Fibroblast of lung (primary cell): ENCODE measurements around the gene KCNMA1. TPM values are rescaled to one million over a fixed set of nuclear protein-coding genes. Genes with fewer than 3 reads are reported as not detected.

Experiments used
- DNase-seq, 2 donors: peaks; one replicate each; pipeline versions ENCODE4 v3.0.0 to v3.0.0-alpha.2; 2010; ENCODE audit warnings: low read depth in 2 of 2
- H2AFZ ChIP-seq: 2 replicates; pipeline ENCODE4 v1.5.1; 2012; ENCODE audit warnings: low read length, control low read depth, inconsistent platforms
- H3K27ac ChIP-seq: 2 replicates; pipeline ENCODE4 v1.5.1; 2011; ENCODE audit warnings: low read length, control low read depth; ENCODE audit not compliant: insufficient read depth
- H3K27me3 ChIP-seq: 2 replicates; pipeline ENCODE4 v1.5.1; 2011; ENCODE audit warnings: mild to moderate bottlenecking, low read length; ENCODE audit not compliant: control insufficient read depth, insufficient read depth
- H3K36me3 ChIP-seq: 2 replicates; pipeline ENCODE4 v1.5.1; 2011; ENCODE audit warnings: low read length; ENCODE audit not compliant: control insufficient read depth, insufficient read depth
- H3K4me1 ChIP-seq: 2 replicates; pipeline ENCODE4 v1.5.1; 2011; ENCODE audit warnings: low read length; ENCODE audit not compliant: control insufficient read depth, insufficient read depth; ENCODE audit errors: extremely low read depth
- H3K4me2 ChIP-seq: 2 replicates; pipeline ENCODE4 v1.5.1; 2011; ENCODE audit warnings: low read length, control low read depth; ENCODE audit not compliant: insufficient read depth; ENCODE audit errors: extremely low read depth
- H3K4me3 ChIP-seq, 4 experiments: fragments of 200-600 bp in 1 of 4; sonication (generic) in 1 of 4; replicated peaks in 1 of 4; 2 replicates each; pipeline ENCODE4 v1.5.1; 2011 to 2016; ENCODE audit warnings: low read length in 4 of 4, low read depth in 3 of 4, mild to moderate bottlenecking in 3 of 4, control low read depth in 2 of 4, inconsistent platforms in 1 of 4, mixed read lengths in 1 of 4; ENCODE audit not compliant: insufficient read depth in 1 of 4; ENCODE audit errors: control extremely low read depth in 1 of 4
- H3K79me2 ChIP-seq: 2 replicates; pipeline ENCODE4 v1.5.1; 2012; ENCODE audit warnings: mild to moderate bottlenecking, low read length, inconsistent platforms; ENCODE audit not compliant: control insufficient read depth, insufficient read depth
- H3K9ac ChIP-seq: 2 replicates; pipeline ENCODE4 v1.5.1; 2011; ENCODE audit warnings: mild to moderate bottlenecking, low read length, control low read depth; ENCODE audit not compliant: insufficient read depth
- H3K9me3 ChIP-seq: 2 replicates; pipeline ENCODE4 v1.5.1; 2012; ENCODE audit warnings: low read depth, low read length; ENCODE audit not compliant: control insufficient read depth, insufficient read depth
- H4K20me1 ChIP-seq: 2 replicates; pipeline ENCODE4 v1.5.1; 2011; ENCODE audit warnings: low read length; ENCODE audit not compliant: control insufficient read depth, insufficient read depth; ENCODE audit errors: extremely low read depth
- CTCF ChIP-seq, 2 donors: IDR thresholded peaks in 1 of 2; conservative IDR thresholded peaks in 1 of 2; 1 replicate in 1 of 2; 2 replicates in 1 of 2; pipeline ENCODE4 v1.5.1; 2011 to 2012; ENCODE audit warnings: low read length in 2 of 2, control low read depth in 1 of 2, inconsistent platforms in 1 of 2, low read depth in 1 of 2, mild to moderate bottlenecking in 1 of 2
- EZH2 ChIP-seq: IDR thresholded peaks from 2 replicates; pipeline ENCODE4 v1.5.1; 2012; ENCODE audit warnings: low read length, control low read depth, mild to moderate bottlenecking; ENCODE audit errors: missing control alignments
- polyA plus RNA-seq, 2 donors: library from polyadenylated mRNA; depleted of rRNA in 1 of 2; stranded (reverse) in 1 of 2; unstranded in 1 of 2; fragments of >200 nt; gene quantifications; 2 replicates each; pipeline ENCODE4 v1.2.1, GENCODE V29; 2011 to 2012; ENCODE audit warnings: missing spikeins in 1 of 2
- total RNA-seq: library from RNA; depleted of rRNA; stranded (reverse); fragments of >200 nt; gene quantifications from 2 replicates; pipeline ENCODE4 v1.2.1, GENCODE V29; 2014

The KCNMA1 gene
- total and polyA plus RNA-seq, 2 donors (not counting 1 experiment from before 2014, with no cell fraction given) = 31.0 to 138 TPM

GRCh38 chr10:77680065-77680464 is 42.5 kb upstream of the KCNMA1 start:
- no peak overlapping the region for H3K27ac ChIP-seq
- no peak overlapping the region for H2AFZ ChIP-seq
- H3K4me1 ChIP-seq = no peaks in the 10 kb centered on the region
- no peak overlapping the region for H3K4me3 ChIP-seq
- DNase-seq = no peak
- TF ChIP-seq EZH2 (no peak), CTCF (conservative IDR thresholded peaks at IDR 0.05 in 1 of 2, IDR thresholded peaks at IDR 0.05 in 1 of 2; ENCODE audit: low read depth in 1 of 2, low read length in 2 of 2) (no peak)
- no peaks in the 10 kb centered on the region for H4K20me1 ChIP-seq
- no peaks in the 10 kb centered on the region for H3K79me2 ChIP-seq
- no peak overlapping the region for H3K9ac ChIP-seq
- H3K4me2 ChIP-seq = no peak overlapping the region
- H3K27me3 ChIP-seq = peaks cover 18% of the 10 kb centered on the region
- H3K36me3 ChIP-seq = no peaks in the 10 kb centered on the region
- no peaks in the 10 kb centered on the region for H3K9me3 ChIP-seq

GRCh38 chr10:77679217-77679616 is 41.6 kb upstream of the KCNMA1 start:
- Histone ChIP-seq H3K36me3 (no peaks in the 10 kb centered on the region), H3K27ac (no peak overlapping the region), H3K4me3 (no peak overlapping the region), H3K79me2 (no peaks in the 10 kb centered on the region), H3K9me3 (no peaks in the 10 kb centered on the region), H3K4me1 (no peaks in the 10 kb centered on the region), H2AFZ (no peak overlapping the region), H3K4me2 (no peak overlapping the region), H3K27me3 (peaks cover 18% of the 10 kb centered on the region), H3K9ac (no peak overlapping the region), H4K20me1 (no peaks in the 10 kb centered on the region)
- no peak for DNase-seq
- no peak for TF ChIP-seq EZH2
- no peak for TF ChIP-seq CTCF (conservative IDR thresholded peaks at IDR 0.05 in 1 of 2, IDR thresholded peaks at IDR 0.05 in 1 of 2; ENCODE audit: low read depth in 1 of 2, low read length in 2 of 2)

- TF ChIP-seq EZH2 (no peak), CTCF (conservative IDR thresholded peaks at IDR 0.05 in 1 of 2, IDR thresholded peaks at IDR 0.05 in 1 of 2; ENCODE audit: low read depth in 1 of 2, low read length in 2 of 2) (no peak)
- Histone ChIP-seq H3K79me2 (no peaks in the 10 kb centered on the region), H3K27ac (no peak overlapping the region), H3K4me3 (no peak overlapping the region), H2AFZ (no peak overlapping the region), H3K4me2 (no peak overlapping the region), H3K4me1 (no peaks in the 10 kb centered on the region), H3K9me3 (no peaks in the 10 kb centered on the region), H4K20me1 (no peaks in the 10 kb centered on the region), H3K36me3 (no peaks in the 10 kb centered on the region), H3K27me3 (peaks cover 18% of the 10 kb centered on the region), H3K9ac (no peak overlapping the region)
- no peak for DNase-seq
Observed at GRCh38 chr10:77678146-77678545, 40.5 kb upstream of the KCNMA1 start.
